HUES6 (cell line): ENCODE measurements around the gene LEMD2.

Experiments used
- H3K27ac ChIP-seq: 2 replicates; pipeline ENCODE4 v1.7.0; 2013; ENCODE audit warnings: low read depth, mild to moderate bottlenecking, low read length, inconsistent platforms
- H3K27me3 ChIP-seq: 2 replicates; pipeline ENCODE4 v1.6.1; 2013; ENCODE audit warnings: low read length; ENCODE audit not compliant: control insufficient read depth, insufficient read depth
- H3K36me3 ChIP-seq: 2 replicates; pipeline ENCODE4 v1.6.1; 2013; ENCODE audit warnings: low read length; ENCODE audit not compliant: control insufficient read depth, insufficient read depth
- H3K4me1 ChIP-seq: 2 replicates; pipeline ENCODE4 v1.6.1; 2013; ENCODE audit warnings: low read length; ENCODE audit not compliant: control insufficient read depth, insufficient read depth
- H3K4me3 ChIP-seq: 2 replicates; pipeline ENCODE4 v1.5.1; 2013; ENCODE audit warnings: low read depth, low read length
- H3K9ac ChIP-seq: one replicate; pipeline ENCODE4 v1.6.1; 2013; ENCODE audit warnings: mild to moderate bottlenecking, low read length
- H3K9me3 ChIP-seq: 2 replicates; pipeline ENCODE4 v1.6.1; 2013; ENCODE audit warnings: low read depth, low read length; ENCODE audit not compliant: control insufficient read depth, insufficient read depth

LEMD2 gene

GRCh38 chr6:33751771-33752645, 36.9 kb downstream of the LEMD2 start:
- no peaks in the 10 kb centered on the region for H3K36me3 ChIP-seq
- no peak overlapping the region for H3K9ac ChIP-seq
- no peak overlapping the region for H3K27ac ChIP-seq
- H3K4me1 ChIP-seq: peaks cover 37% of the 10 kb centered on the region
- no peaks in the 10 kb centered on the region for H3K9me3 ChIP-seq
- no peak overlapping the region for H3K4me3 ChIP-seq
- no peaks in the 10 kb centered on the region for H3K27me3 ChIP-seq

- Histone ChIP-seq H3K27me3 (no peaks in the 10 kb centered on the region), H3K36me3 (no peaks in the 10 kb centered on the region), H3K9ac (no peak overlapping the region), H3K4me3 (no peak overlapping the region), H3K9me3 (no peaks in the 10 kb centered on the region), H3K4me1 (peaks cover 48% of the 10 kb centered on the region), H3K27ac (no peak overlapping the region)
These were observed 38.5 kb downstream of the LEMD2 start for GRCh38 chr6:33750244-33750991.

GRCh38 chr6:33749401-33749800, 39.5 kb downstream of the LEMD2 start:
- Histone ChIP-seq H3K4me1 (peaks cover 53% of the 10 kb centered on the region), H3K9ac (no peak overlapping the region), H3K9me3 (no peaks in the 10 kb centered on the region), H3K27me3 (no peaks in the 10 kb centered on the region), H3K4me3 (no peak overlapping the region), H3K27ac (no peak overlapping the region), H3K36me3 (no peaks in the 10 kb centered on the region)

- Histone ChIP-seq H3K9ac (no peak overlapping the region), H3K4me3 (no peak overlapping the region), H3K9me3 (no peaks in the 10 kb centered on the region), H3K36me3 (no peaks in the 10 kb centered on the region), H3K27me3 (no peaks in the 10 kb centered on the region), H3K4me1 (peaks cover 57% of the 10 kb centered on the region), H3K27ac (no peak overlapping the region)
These were observed 40.1 kb downstream of the LEMD2 start for GRCh38 chr6:33748841-33749240.

- Histone ChIP-seq H3K4me1 (peaks cover 60% of the 10 kb centered on the region), H3K27me3 (no peaks in the 10 kb centered on the region), H3K9ac (no peak overlapping the region), H3K36me3 (no peaks in the 10 kb centered on the region), H3K9me3 (no peaks in the 10 kb centered on the region), H3K27ac (no peak overlapping the region), H3K4me3 (no peak overlapping the region)
These were observed 41.1 kb downstream of the LEMD2 start for GRCh38 chr6:33747823-33748222.

- Histone ChIP-seq H3K36me3 (no peaks in the 10 kb centered on the region), H3K27ac (no peak within 1 kb of the TSS; the same call in 1 of the 2 replicates), H3K9me3 (no peaks in the 10 kb centered on the region), H3K9ac (peak within 1 kb of the TSS; percentile 14), H3K4me3 (peak within 1 kb of the TSS; percentile 42; the same call in 1 of the 2 replicates), H3K27me3 (no peaks in the 10 kb centered on the region), H3K4me1 (peaks cover 57% of the 10 kb centered on the region)
These were observed 42.3 kb downstream of the LEMD2 start, which contains the start of gene IP6K3 for GRCh38 chr6:33746651-33747100. Gene IP6K3, minus strand, starts transcription at chr6:33746905. Its CDS starts 11,429 bp downstream, at chr6:33735476.

- Histone ChIP-seq H3K27ac (no peak overlapping the region), H3K9me3 (no peaks in the 10 kb centered on the region), H3K4me1 (peaks cover 53% of the 10 kb centered on the region), H3K27me3 (no peaks in the 10 kb centered on the region), H3K9ac (peak overlapping the region; percentile 14), H3K4me3 (peak overlapping the region; percentile 42; the same call in 1 of the 2 replicates), H3K36me3 (no peaks in the 10 kb centered on the region)
These were observed 42.8 kb downstream of the LEMD2 start for GRCh38 chr6:33746036-33746600.

GRCh38 chr6:33745548-33745947, 43.4 kb downstream of the LEMD2 start:
- Histone ChIP-seq H3K4me1 (peaks cover 47% of the 10 kb centered on the region), H3K27ac (no peak overlapping the region; the same call in 1 of the 2 replicates), H3K9ac (no peak overlapping the region)

GRCh38 chr6:33744895-33745546, 43.9 kb downstream of the LEMD2 start:
- H3K4me1 ChIP-seq: peaks cover 47% of the 10 kb centered on the region
- no peak overlapping the region for H3K9ac ChIP-seq
- H3K36me3 ChIP-seq: no peaks in the 10 kb centered on the region
- no peaks in the 10 kb centered on the region for H3K27me3 ChIP-seq
- H3K4me3 ChIP-seq: no peak overlapping the region
- no peaks in the 10 kb centered on the region for H3K9me3 ChIP-seq
- H3K27ac ChIP-seq: no peak overlapping the region; the same call in 1 of the 2 replicates

More at GRCh38 chr6:33745548-33745947, 43.4 kb downstream of the LEMD2 start:
- no peaks in the 10 kb centered on the region for H3K27me3 ChIP-seq
- H3K4me3 ChIP-seq: no peak overlapping the region
- H3K9me3 ChIP-seq: no peaks in the 10 kb centered on the region
- no peaks in the 10 kb centered on the region for H3K36me3 ChIP-seq

GRCh38 chr6:33744001-33744848, 44.7 kb downstream of the LEMD2 start:
- Histone ChIP-seq H3K9me3 (no peaks in the 10 kb centered on the region), H3K4me1 (peaks cover 47% of the 10 kb centered on the region), H3K4me3 (no peak overlapping the region), H3K27me3 (no peaks in the 10 kb centered on the region), H3K27ac (no peak overlapping the region), H3K36me3 (no peaks in the 10 kb centered on the region), H3K9ac (no peak overlapping the region)
